Transverse colon (tissue), 4 donors: ENCODE measurements around the gene PDGFC. TPM values are rescaled to one million over a fixed set of nuclear protein-coding genes. Genes with fewer than 3 reads are reported as not detected.

Experiments
- DNase-seq: peaks from one replicate; pipeline ENCODE4 v3.0.0-alpha.2; 2019
- H3K27ac ChIP-seq, 4 donors: fragments of 200-600 bp; sonication (generic); 2 replicates each; pipeline ENCODE4 v1.5.1; 2016 to 2018; ENCODE audit warnings: inconsistent platforms in 4 of 4
- H3K27me3 ChIP-seq: fragments of 200-600 bp; sonication (generic); 2 replicates; pipeline ENCODE4 v1.5.1; 2017; ENCODE audit warnings: inconsistent platforms
- H3K36me3 ChIP-seq, 4 donors: fragments of 200-600 bp; sonication (generic); 2 replicates each; pipeline ENCODE4 v1.5.1; 2017 to 2019; ENCODE audit warnings: inconsistent platforms in 4 of 4
- H3K4me1 ChIP-seq, 4 donors: fragments of 200-600 bp; sonication (generic); 2 replicates each; pipeline ENCODE4 v1.5.1; 2017 to 2020; ENCODE audit warnings: inconsistent platforms in 4 of 4
- H3K4me3 ChIP-seq, 4 donors: fragments of 200-600 bp; sonication (generic); 1 replicate in 1 of 4; 2 replicates in 3 of 4; pipeline versions ENCODE4 v1.5.1 to v1.6.1; 2017 to 2019; ENCODE audit warnings: inconsistent platforms in 4 of 4
- H3K9me3 ChIP-seq, 2 donors: fragments of 200-600 bp; sonication (generic); 2 replicates each; pipeline ENCODE4 v1.5.1; 2017 to 2019; ENCODE audit warnings: inconsistent platforms in 2 of 2
- EP300 ChIP-seq: sonication (generic); formaldehyde crosslinking; IDR thresholded peaks from one replicate; pipeline ENCODE4 v1.6.1; 2017; ENCODE audit warnings: antibody characterized with exemption, low read depth
- POLR2A ChIP-seq: fragments of 450-650 bp; IDR thresholded peaks from one replicate; pipeline ENCODE4 v1.6.1; 2016; ENCODE audit warnings: antibody characterized with exemption, mild to moderate bottlenecking, moderate library complexity
- POLR2AphosphoS5 ChIP-seq, 3 donors: sonication (generic); formaldehyde crosslinking; IDR thresholded peaks; one replicate each; pipeline ENCODE4 v1.6.1; 2016; ENCODE audit warnings: antibody characterized with exemption in 3 of 3
- WGBS, 2 donors: methylation state at CpG; one replicate each; pipeline ENCODE4 v1.1.5; 2018; ENCODE audit warnings: low coverage in 1 of 2; 5-methylcytosine and 5-hydroxymethylcytosine counted together
- in situ Hi-C, 4 donors: fragments of 200-750 bp; cut with MboI; loops; one replicate each; pipeline versions ENCODE4 v1.15.0 to v1.15.1; 2017; ENCODE audit warnings: low sequenced_read_pairs in 3 of 4, low pct_ligation_motif_present in 1 of 4, low pct_unique_long_range_greater_than_20kb in 1 of 4
- intact Hi-C: fragments of 100-400 bp; cut with DNase I; formaldehyde crosslinking; loops from one replicate; pipeline ENCODE4 v1.15.1; 2023; ENCODE audit warnings: low total_unique reads
- total RNA-seq, 4 donors: library from RNA; depleted of rRNA; stranded (reverse); fragments of >200 nt; gene quantifications; one replicate each; pipeline ENCODE4 v1.1.0, GENCODE V29; 2016
- TF ChIP-seq, protein P1 (sequence below), 5 experiments: fragments of 200-600 bp in 3 of 5; fragments of 450-650 bp in 2 of 5; sonication (generic) in 3 of 5; IDR thresholded peaks; 1 replicate in 2 of 5; 2 replicates in 3 of 5; pipeline ENCODE4 v1.5.1; 2016 to 2017; ENCODE audit warnings: antibody characterized with exemption in 5 of 5, inconsistent platforms in 3 of 5, mild to moderate bottlenecking in 2 of 5, moderate library complexity in 1 of 5

Gene PDGFC
- total RNA-seq, 4 donors from 2014 or later: 0.40 to 20.6 (median 7.5) TPM

DNA sequence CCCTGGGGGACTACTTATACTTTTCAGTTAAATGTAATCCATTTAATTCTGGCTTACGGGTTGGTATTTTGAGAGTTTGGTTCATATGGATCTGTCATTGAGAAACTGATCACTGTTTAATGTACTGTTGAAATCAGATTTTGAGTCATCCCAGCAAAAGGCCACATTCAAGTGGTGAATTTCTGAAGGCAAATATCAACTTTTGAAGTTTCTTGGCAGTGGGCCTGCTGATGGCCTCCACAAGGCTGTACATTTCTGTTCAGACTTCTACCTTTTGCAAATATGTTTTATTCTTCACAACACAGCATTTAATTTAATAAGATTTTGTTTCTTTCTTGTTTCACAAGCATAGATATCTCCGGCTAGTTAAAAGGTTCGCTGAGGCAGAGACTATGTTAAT lies 138.7 kb downstream of the PDGFC start:
- TF ChIP-seq, protein P1, sequence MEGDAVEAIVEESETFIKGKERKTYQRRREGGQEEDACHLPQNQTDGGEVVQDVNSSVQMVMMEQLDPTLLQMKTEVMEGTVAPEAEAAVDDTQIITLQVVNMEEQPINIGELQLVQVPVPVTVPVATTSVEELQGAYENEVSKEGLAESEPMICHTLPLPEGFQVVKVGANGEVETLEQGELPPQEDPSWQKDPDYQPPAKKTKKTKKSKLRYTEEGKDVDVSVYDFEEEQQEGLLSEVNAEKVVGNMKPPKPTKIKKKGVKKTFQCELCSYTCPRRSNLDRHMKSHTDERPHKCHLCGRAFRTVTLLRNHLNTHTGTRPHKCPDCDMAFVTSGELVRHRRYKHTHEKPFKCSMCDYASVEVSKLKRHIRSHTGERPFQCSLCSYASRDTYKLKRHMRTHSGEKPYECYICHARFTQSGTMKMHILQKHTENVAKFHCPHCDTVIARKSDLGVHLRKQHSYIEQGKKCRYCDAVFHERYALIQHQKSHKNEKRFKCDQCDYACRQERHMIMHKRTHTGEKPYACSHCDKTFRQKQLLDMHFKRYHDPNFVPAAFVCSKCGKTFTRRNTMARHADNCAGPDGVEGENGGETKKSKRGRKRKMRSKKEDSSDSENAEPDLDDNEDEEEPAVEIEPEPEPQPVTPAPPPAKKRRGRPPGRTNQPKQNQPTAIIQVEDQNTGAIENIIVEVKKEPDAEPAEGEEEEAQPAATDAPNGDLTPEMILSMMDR (IDR thresholded peaks at IDR 0.05): no peak
- TF ChIP-seq EP300 (no peak), POLR2A (no peak), POLR2AphosphoS5 (IDR thresholded peaks at IDR 0.05) (no peak)
- H3K36me3 ChIP-seq: no peaks in the 10 kb centered on the region
- no peak overlapping the region for H3K27ac ChIP-seq
- peaks cover 0 to 1% of the 10 kb centered on the region in 2 donors for H3K9me3 ChIP-seq
- DNase-seq: no peak
- in situ Hi-C loops: no loop called here
- H3K27me3 ChIP-seq: no peaks in the 10 kb centered on the region
- peaks cover 0 to 4% (median 2%) of the 10 kb centered on the region in 4 donors for H3K4me1 ChIP-seq
- no peak overlapping the region for H3K4me3 ChIP-seq
- intact Hi-C loops: no loop called here
- WGBS, 2 donors: 93 to 100% methylated on average over 2 to 3 of the region's 3 CpGs

DNA sequence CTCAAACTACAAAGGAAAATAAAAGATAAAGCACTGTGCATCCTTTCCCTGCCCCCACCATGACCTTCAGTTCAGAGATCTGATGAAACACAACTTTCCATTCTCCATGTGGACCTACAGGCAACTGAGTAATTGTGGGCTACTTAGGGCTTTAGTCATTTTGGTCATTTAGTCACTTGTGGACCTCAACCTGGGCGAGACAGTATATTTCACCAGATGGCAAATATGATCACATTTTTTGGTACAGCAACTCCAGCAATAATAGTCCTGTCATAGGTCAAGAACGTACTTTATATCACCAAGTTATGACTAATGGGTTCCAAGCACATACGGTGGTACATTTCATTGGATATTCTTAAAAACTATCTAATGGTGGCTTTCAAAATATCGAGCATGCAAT lies 141.2 kb downstream of the PDGFC start:
- H3K27ac ChIP-seq: no peak overlapping the region
- no peaks in the 10 kb centered on the region for H3K9me3 ChIP-seq
- no peak for DNase-seq
- WGBS, 2 donors: 87 to 100% methylated on average over 1 to 4 of the region's 4 CpGs
- no peak overlapping the region for H3K4me3 ChIP-seq
- TF ChIP-seq POLR2AphosphoS5 (IDR thresholded peaks at IDR 0.05) (no peak), EP300 (no peak), POLR2A (no peak)
- TF ChIP-seq, protein P1 (IDR thresholded peaks at IDR 0.05): no peak
- no peaks in the 10 kb centered on the region for H3K36me3 ChIP-seq
- intact Hi-C loops (no loop called here), in situ Hi-C loops (no loop called here)
- no peaks in the 10 kb centered on the region for H3K27me3 ChIP-seq
- H3K4me1 ChIP-seq: peaks cover 0 to 4% (median 2%) of the 10 kb centered on the region in 4 donors

DNA sequence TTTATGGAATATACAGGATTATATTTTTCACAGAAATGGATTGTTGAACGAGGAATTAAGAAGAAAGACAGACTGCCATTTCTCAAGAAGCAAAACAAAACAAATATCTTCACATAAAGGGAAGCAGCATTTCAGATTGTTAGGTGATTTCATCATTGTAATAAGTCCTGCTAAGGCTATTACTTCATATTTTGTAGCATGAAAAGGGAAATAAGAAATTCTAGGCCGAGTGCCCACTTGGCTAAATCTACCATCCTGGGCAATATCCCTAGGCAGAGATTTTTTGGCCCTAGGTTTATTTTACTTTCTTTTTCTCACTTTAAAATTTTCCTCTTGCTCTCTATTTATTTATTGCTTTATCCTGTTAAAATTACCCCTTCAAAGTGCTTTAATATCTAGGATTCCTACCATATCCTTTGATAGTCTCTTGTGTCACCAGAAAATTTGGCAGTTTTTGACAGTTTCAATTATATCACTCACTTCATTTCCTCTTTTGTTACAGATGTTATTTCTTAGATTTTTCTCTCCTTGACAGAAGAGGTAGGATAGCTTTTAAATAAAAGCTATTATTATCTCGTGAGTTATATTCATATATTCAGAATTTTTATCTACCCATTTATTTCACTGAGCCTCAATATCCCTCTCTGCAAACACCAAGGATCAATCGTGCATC lies 142.3 kb downstream of the PDGFC start:
- intact Hi-C loops (no loop called here), in situ Hi-C loops (no loop called here)
- TF ChIP-seq, protein P1 (IDR thresholded peaks at IDR 0.05): no peak
- no peak for TF ChIP-seq POLR2AphosphoS5 (IDR thresholded peaks at IDR 0.05)
- no peak for TF ChIP-seq POLR2A
- no peak for TF ChIP-seq EP300
- Histone ChIP-seq H3K27me3 (no peaks in the 10 kb centered on the region), H3K36me3 (no peaks in the 10 kb centered on the region), H3K9me3 (no peaks in the 10 kb centered on the region), H3K4me3 (no peak overlapping the region), H3K4me1 (peaks cover 0 to 4% (median 2%) of the 10 kb centered on the region in 4 donors), H3K27ac (peak overlapping the region in 2 of 4 donors; percentile 52 to 62)
- no peak for DNase-seq
- WGBS, 2 donors: 60 to 64% methylated on average over 4 of the region's 4 CpGs

DNA sequence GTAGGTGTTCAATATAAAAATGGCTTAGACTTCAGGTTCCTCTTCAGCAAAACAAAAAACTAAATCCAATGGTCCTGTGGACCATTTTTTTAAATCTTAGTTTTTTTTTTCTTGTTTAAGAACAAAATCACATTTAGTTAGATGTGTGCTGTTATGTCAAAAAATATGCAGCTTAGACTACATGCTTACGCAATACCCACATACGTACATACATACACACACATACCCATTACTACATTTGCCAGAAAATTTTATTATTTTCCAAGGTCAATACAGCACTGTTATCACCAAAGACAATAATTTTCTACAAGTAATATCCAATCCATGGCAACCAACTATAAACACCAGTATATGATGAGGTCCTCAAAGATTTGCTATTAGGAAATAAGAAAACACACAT lies 144.1 kb downstream of the PDGFC start:
- Histone ChIP-seq H3K4me1 (peaks cover 0 to 4% (median 0%) of the 10 kb centered on the region in 4 donors), H3K27ac (no peak overlapping the region), H3K4me3 (no peak overlapping the region), H3K36me3 (no peaks in the 10 kb centered on the region), H3K27me3 (no peaks in the 10 kb centered on the region), H3K9me3 (no peaks in the 10 kb centered on the region)
- 65 to 85% methylated on average over 2 of the region's 2 CpGs for WGBS, 2 donors
- no peak for TF ChIP-seq POLR2A
- TF ChIP-seq, protein P1 (IDR thresholded peaks at IDR 0.05): no peak
- TF ChIP-seq POLR2AphosphoS5 (IDR thresholded peaks at IDR 0.05): no peak
- no peak for TF ChIP-seq EP300
- in situ Hi-C loops: no loop called here
- DNase-seq: no peak
- intact Hi-C loops: no loop called here
